ENCODE results near the gene PAX5.
A peak's percentile ranks its signal among the peaks of the same experiment; 100 is the strongest.

DNA sequence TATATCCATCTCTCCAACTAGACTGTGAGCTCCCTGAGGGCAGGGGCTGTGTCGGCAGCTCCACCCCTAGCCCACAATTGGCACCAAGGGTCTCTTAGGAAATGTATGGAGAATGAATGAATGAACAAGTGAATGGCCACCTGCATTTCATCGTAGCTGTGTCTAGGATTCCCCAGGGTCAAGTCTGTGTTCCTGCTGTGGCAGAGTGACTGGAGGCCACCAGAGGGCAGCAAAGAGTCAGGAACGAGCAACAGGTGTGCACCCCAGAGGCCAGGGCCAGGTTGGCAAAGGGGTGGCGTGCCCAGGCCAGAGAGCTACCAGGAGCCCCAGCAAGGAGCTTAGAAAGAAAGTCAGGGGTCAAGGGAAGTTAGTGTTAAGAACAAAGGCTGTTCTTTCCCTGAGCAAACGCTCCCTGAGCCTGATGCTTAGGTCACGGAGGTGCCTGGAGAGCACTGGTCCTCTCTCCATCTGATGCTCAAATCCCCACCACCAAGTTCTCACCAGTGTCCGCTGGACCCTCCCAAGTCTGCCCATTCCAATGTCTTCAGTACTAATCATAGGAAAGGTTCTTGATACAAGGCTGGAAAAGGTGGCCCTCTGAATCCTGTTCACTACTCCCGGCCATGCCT lies 160.7 kb downstream of the PAX5 start:
- TF ChIP-seq RARB (CRISPR knock-in tag; IDR thresholded peaks at IDR 0.05): no peak
- no peak for TF ChIP-seq HOXA7 (CRISPR knock-in tag; IDR thresholded peaks at IDR 0.05)
- TF ChIP-seq, protein P1, sequence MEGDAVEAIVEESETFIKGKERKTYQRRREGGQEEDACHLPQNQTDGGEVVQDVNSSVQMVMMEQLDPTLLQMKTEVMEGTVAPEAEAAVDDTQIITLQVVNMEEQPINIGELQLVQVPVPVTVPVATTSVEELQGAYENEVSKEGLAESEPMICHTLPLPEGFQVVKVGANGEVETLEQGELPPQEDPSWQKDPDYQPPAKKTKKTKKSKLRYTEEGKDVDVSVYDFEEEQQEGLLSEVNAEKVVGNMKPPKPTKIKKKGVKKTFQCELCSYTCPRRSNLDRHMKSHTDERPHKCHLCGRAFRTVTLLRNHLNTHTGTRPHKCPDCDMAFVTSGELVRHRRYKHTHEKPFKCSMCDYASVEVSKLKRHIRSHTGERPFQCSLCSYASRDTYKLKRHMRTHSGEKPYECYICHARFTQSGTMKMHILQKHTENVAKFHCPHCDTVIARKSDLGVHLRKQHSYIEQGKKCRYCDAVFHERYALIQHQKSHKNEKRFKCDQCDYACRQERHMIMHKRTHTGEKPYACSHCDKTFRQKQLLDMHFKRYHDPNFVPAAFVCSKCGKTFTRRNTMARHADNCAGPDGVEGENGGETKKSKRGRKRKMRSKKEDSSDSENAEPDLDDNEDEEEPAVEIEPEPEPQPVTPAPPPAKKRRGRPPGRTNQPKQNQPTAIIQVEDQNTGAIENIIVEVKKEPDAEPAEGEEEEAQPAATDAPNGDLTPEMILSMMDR (IDR thresholded peaks at IDR 0.05): peak; percentile 90
- TF ChIP-seq, protein P2, sequence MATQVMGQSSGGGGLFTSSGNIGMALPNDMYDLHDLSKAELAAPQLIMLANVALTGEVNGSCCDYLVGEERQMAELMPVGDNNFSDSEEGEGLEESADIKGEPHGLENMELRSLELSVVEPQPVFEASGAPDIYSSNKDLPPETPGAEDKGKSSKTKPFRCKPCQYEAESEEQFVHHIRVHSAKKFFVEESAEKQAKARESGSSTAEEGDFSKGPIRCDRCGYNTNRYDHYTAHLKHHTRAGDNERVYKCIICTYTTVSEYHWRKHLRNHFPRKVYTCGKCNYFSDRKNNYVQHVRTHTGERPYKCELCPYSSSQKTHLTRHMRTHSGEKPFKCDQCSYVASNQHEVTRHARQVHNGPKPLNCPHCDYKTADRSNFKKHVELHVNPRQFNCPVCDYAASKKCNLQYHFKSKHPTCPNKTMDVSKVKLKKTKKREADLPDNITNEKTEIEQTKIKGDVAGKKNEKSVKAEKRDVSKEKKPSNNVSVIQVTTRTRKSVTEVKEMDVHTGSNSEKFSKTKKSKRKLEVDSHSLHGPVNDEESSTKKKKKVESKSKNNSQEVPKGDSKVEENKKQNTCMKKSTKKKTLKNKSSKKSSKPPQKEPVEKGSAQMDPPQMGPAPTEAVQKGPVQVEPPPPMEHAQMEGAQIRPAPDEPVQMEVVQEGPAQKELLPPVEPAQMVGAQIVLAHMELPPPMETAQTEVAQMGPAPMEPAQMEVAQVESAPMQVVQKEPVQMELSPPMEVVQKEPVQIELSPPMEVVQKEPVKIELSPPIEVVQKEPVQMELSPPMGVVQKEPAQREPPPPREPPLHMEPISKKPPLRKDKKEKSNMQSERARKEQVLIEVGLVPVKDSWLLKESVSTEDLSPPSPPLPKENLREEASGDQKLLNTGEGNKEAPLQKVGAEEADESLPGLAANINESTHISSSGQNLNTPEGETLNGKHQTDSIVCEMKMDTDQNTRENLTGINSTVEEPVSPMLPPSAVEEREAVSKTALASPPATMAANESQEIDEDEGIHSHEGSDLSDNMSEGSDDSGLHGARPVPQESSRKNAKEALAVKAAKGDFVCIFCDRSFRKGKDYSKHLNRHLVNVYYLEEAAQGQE (IDR thresholded peaks at IDR 0.05): no peak
- TF ChIP-seq, protein P3, sequence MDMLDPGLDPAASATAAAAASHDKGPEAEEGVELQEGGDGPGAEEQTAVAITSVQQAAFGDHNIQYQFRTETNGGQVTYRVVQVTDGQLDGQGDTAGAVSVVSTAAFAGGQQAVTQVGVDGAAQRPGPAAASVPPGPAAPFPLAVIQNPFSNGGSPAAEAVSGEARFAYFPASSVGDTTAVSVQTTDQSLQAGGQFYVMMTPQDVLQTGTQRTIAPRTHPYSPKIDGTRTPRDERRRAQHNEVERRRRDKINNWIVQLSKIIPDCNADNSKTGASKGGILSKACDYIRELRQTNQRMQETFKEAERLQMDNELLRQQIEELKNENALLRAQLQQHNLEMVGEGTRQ (IDR thresholded peaks at IDR 0.05): no peak
- TF ChIP-seq NR3C1 (IDR thresholded peaks at IDR 0.05): no peak
- TF ChIP-seq EP300 (IDR thresholded peaks at IDR 0.05): no peak
- TF ChIP-seq GATA3 (IDR thresholded peaks at IDR 0.05; ENCODE audit: borderline replicate concordance): no peak
- no peak for TF ChIP-seq BHLHE40 (IDR thresholded peaks at IDR 0.05; ENCODE audit: low read depth, low read length)
- TF ChIP-seq POLR2A (IDR thresholded peaks at IDR 0.05; ENCODE audit: low read length): no peak
- TF ChIP-seq RAD21 (conservative IDR thresholded peaks at IDR 0.05 in 1 of 2, IDR thresholded peaks at IDR 0.05 in 1 of 2): peak; percentile 97 to 98
- no peak for TF ChIP-seq CHD4 (IDR thresholded peaks at IDR 0.05; ENCODE audit: borderline replicate concordance)
- TF ChIP-seq SMC3 (IDR thresholded peaks at IDR 0.05): peak; percentile 95
- no peak for TF ChIP-seq ZSCAN20 (CRISPR knock-in tag; IDR thresholded peaks at IDR 0.05)

All from A549 (cell line).